Liver (tissue), 3 donors: ENCODE results near the gene NT5DC1.

ENCODE experiments used
- GABPA ChIP-seq, 2 donors: IDR thresholded peaks in 1 of 2; conservative IDR thresholded peaks in 1 of 2; 2 replicates each; pipeline ENCODE4 v1.6.1; 2016; ENCODE audit warnings: antibody characterized with exemption in 2 of 2, mild to moderate bottlenecking in 1 of 2, moderate library complexity in 1 of 2
- RAD21 ChIP-seq, 2 donors: IDR thresholded peaks; 2 replicates each; pipeline ENCODE4 v1.6.1; 2016; ENCODE audit warnings: antibody characterized with exemption in 2 of 2, mild to moderate bottlenecking in 2 of 2
- TF ChIP-seq, protein P1 (sequence below): fragments of 150-350 bp; IDR thresholded peaks from 2 replicates; pipeline ENCODE4 v1.5.1; 2017; ENCODE audit warnings: improper control_type of control experiment, low read depth, low read length; ENCODE audit not compliant: missing input control
- donor health status: healthy.
- donor health status: healthy.

DNA sequence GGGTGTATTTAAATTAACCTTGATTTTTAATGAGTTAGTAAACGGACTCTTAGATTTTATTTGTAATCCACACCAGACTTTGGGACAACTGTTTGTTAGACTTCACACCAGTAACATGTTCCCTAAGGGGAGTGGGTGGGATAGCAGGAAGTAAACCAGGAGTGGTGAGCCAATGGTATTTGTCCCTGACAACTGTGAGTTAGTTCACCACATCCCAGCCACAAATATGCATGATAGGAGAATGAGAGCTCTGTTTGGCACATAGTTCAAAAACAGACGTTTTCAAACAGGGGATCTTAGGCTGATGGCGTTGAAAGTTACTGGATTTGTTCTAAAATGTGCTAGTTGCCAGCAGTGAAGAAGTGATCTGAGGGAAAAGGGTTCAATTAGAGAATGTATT lies 44.0 kb downstream of the NT5DC1 start:
- TF ChIP-seq, protein P1, sequence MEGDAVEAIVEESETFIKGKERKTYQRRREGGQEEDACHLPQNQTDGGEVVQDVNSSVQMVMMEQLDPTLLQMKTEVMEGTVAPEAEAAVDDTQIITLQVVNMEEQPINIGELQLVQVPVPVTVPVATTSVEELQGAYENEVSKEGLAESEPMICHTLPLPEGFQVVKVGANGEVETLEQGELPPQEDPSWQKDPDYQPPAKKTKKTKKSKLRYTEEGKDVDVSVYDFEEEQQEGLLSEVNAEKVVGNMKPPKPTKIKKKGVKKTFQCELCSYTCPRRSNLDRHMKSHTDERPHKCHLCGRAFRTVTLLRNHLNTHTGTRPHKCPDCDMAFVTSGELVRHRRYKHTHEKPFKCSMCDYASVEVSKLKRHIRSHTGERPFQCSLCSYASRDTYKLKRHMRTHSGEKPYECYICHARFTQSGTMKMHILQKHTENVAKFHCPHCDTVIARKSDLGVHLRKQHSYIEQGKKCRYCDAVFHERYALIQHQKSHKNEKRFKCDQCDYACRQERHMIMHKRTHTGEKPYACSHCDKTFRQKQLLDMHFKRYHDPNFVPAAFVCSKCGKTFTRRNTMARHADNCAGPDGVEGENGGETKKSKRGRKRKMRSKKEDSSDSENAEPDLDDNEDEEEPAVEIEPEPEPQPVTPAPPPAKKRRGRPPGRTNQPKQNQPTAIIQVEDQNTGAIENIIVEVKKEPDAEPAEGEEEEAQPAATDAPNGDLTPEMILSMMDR, result no peak
- TF ChIP-seq GABPA (IDR thresholded peaks at IDR 0.05 in 1 of 2, conservative IDR thresholded peaks at IDR 0.05 in 1 of 2), result no peak
- TF ChIP-seq RAD21 (IDR thresholded peaks at IDR 0.05), result no peak
